Measurements from ENCODE around the gene GALM. TPM values are rescaled to one million over a fixed set of nuclear protein-coding genes. Genes with fewer than 3 reads are reported as not detected.

Gene GALM
- total RNA-seq, 3 donors from 2014 or later: 27.0 to 62.7 (median 58.0) TPM

DNA sequence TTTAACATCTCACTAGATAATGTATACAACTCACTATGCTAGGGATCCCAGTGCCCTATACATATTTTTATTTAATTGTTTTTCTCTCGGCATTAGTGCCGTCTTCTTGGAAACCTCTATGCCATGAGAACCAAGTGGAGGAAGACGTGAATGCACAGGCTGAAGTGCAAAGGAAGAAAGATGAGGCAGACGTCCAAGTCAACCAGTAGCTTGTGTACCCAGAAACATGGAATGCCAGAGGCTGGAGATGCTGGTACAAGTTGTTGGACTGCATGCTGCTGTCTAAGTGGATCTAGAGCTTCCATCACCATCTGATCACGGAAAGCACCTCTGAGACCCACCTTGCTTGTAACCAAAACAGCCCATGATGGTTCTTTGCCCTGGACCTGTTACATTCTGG, 99.6 kb downstream of the GALM start:
- Histone ChIP-seq H3K36me3 (ENCODE audit: low read depth) (no peaks in the 10 kb centered on the region), H3K4me3 (no peak overlapping the region), H3K9me3 (no peaks in the 10 kb centered on the region), H3K4me1 (ENCODE audit: low read depth) (no peaks in the 10 kb centered on the region)
- TF ChIP-seq, protein P1, sequence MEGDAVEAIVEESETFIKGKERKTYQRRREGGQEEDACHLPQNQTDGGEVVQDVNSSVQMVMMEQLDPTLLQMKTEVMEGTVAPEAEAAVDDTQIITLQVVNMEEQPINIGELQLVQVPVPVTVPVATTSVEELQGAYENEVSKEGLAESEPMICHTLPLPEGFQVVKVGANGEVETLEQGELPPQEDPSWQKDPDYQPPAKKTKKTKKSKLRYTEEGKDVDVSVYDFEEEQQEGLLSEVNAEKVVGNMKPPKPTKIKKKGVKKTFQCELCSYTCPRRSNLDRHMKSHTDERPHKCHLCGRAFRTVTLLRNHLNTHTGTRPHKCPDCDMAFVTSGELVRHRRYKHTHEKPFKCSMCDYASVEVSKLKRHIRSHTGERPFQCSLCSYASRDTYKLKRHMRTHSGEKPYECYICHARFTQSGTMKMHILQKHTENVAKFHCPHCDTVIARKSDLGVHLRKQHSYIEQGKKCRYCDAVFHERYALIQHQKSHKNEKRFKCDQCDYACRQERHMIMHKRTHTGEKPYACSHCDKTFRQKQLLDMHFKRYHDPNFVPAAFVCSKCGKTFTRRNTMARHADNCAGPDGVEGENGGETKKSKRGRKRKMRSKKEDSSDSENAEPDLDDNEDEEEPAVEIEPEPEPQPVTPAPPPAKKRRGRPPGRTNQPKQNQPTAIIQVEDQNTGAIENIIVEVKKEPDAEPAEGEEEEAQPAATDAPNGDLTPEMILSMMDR (IDR thresholded peaks at IDR 0.05): no peak
- intact Hi-C loops (cut with DNase I, micrococcal nuclease): no loop called here
- ATAC-seq (no peak), DNase-seq (no peak)

GRCh38 chr2:38771632-38772031, 105.7 kb downstream of the GALM start:
- intact Hi-C loops (cut with DNase I, micrococcal nuclease): no loop called here
- Histone ChIP-seq H3K4me3 (no peak overlapping the region), H3K9me3 (no peaks in the 10 kb centered on the region), H3K4me1 (ENCODE audit: low read depth) (no peaks in the 10 kb centered on the region), H3K36me3 (ENCODE audit: low read depth) (no peaks in the 10 kb centered on the region)
- no peak for DNase-seq
- ATAC-seq: no peak
- TF ChIP-seq, protein P1 (IDR thresholded peaks at IDR 0.05): no peak

- intact Hi-C loops (cut with DNase I, micrococcal nuclease): no loop called here
Observed at GRCh38 chr2:38775097-38775920, 109.4 kb downstream of the GALM start.

GRCh38 chr2:38775921-38776225, 110.0 kb downstream of the GALM start:
- H3K9me3 ChIP-seq: no peaks in the 10 kb centered on the region
- H3K4me3 ChIP-seq: no peak overlapping the region
- no peaks in the 10 kb centered on the region for H3K36me3 ChIP-seq (ENCODE audit: low read depth)
- TF ChIP-seq, protein P1 (IDR thresholded peaks at IDR 0.05): no peak
- ATAC-seq (no peak), DNase-seq (no peak)
- intact Hi-C loops (cut with DNase I, micrococcal nuclease): no loop called here
- H3K4me1 ChIP-seq (ENCODE audit: low read depth): peaks cover 7% of the 10 kb centered on the region

More at GRCh38 chr2:38775097-38775920, 109.4 kb downstream of the GALM start:
- TF ChIP-seq, protein P1 (IDR thresholded peaks at IDR 0.05): no peak
- peaks cover 7% of the 10 kb centered on the region for H3K4me1 ChIP-seq (ENCODE audit: low read depth)
- no peak for DNase-seq
- ATAC-seq: no peak
- no peaks in the 10 kb centered on the region for H3K36me3 ChIP-seq (ENCODE audit: low read depth)
- no peaks in the 10 kb centered on the region for H3K9me3 ChIP-seq
- H3K4me3 ChIP-seq: no peak overlapping the region

DNA sequence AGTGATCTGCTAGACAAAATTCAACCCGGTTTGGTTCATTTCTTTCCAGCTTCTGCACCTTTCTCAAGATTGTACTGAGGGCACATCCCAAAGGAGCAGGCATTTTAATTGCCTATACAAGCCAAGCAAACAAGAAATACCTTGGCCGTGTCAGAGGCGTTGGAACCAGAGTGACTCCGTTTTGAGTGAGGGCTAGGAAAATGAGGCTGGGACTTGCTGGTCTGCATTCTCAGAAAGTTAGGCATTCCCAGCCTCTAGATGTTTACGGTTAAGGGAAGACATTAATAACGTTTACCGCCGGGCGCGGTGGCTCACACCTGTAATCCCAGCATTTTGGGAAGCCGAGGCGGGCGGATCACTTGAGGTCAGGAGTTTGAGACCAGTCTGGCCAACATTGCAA, 110.6 kb downstream of the GALM start:
- TF ChIP-seq, protein P1 (IDR thresholded peaks at IDR 0.05): no peak

More for the DNA sequence above, 110.6 kb downstream of the GALM start:
- ATAC-seq: no peak
- H3K4me1 ChIP-seq (ENCODE audit: low read depth): peaks cover 7% of the 10 kb centered on the region
- DNase-seq: no peak
- no peaks in the 10 kb centered on the region for H3K9me3 ChIP-seq
- H3K36me3 ChIP-seq (ENCODE audit: low read depth): no peaks in the 10 kb centered on the region
- H3K4me3 ChIP-seq: no peak overlapping the region
- intact Hi-C loops (cut with DNase I, micrococcal nuclease): no loop called here
